IMR-90 (cell line): Measurements from ENCODE around the gene TMEM184B. TPM values are rescaled to one million over a fixed set of nuclear protein-coding genes. Genes with fewer than 3 reads are reported as not detected.

Source experiments
- ATAC-seq: fragments of 200-7000 bp; cut with Tn5 transposase; 2 replicates; pipeline ENCODE4 v1.9.1; 2020; ENCODE audit warnings: low read depth, mild to moderate bottlenecking, moderate library complexity
- BruUV-seq: library from RNA; stranded (reverse); fragments of 400-500 nt; replicated peaks from 2 replicates; lab custom pipeline; 2021; lab: Mats Ljungman, UMichigan
- CTCF ChIA-PET: fragments of 300-600 bp; formaldehyde crosslinking; extraction: SDS; loops from one replicate; lab custom pipeline; 2021; ENCODE audit warnings: antibody characterized with exemption; lab: Yijun Ruan, JAX
- POLR2A ChIA-PET: fragments of 300-600 bp; sonication (Branson Sonifier 250); formaldehyde crosslinking; loops from one replicate; lab custom pipeline; 2022; ENCODE audit warnings: antibody characterized with exemption; ENCODE audit not compliant: unreplicated experiment; lab: Charles Lee
- DNase-seq: peaks from one replicate; pipeline ENCODE4 v3.0.0; 2013
- H2AFZ ChIP-seq: replicated peaks from 2 replicates; pipeline ENCODE3; 2013; ENCODE audit warnings: low read length, mild to moderate bottlenecking; ENCODE audit not compliant: poor library complexity
- H2AK5ac ChIP-seq: 2 replicates; pipeline ENCODE4 v1.6.1; 2013; ENCODE audit warnings: low read depth, low read length, inconsistent platforms
- H2AK9ac ChIP-seq: replicated peaks from 2 replicates; pipeline ENCODE3; 2013; ENCODE audit warnings: mild to moderate bottlenecking, low read depth, low read length, moderate library complexity; ENCODE audit not compliant: poor library complexity
- H2BK120ac ChIP-seq: 2 replicates; pipeline ENCODE4 v1.6.1; 2013; ENCODE audit warnings: low read depth, low read length, inconsistent platforms
- H2BK15ac ChIP-seq: 3 replicates; pipeline ENCODE4 v1.6.1; 2013; ENCODE audit warnings: low read depth, low read length, inconsistent platforms
- H2BK20ac ChIP-seq: 2 replicates; pipeline ENCODE4 v1.6.1; 2013; ENCODE audit warnings: low read depth, mild to moderate bottlenecking, inconsistent platforms, low read length, moderate library complexity
- H2BK5ac ChIP-seq: 2 replicates; pipeline ENCODE4 v1.6.1; 2013; ENCODE audit warnings: mild to moderate bottlenecking, low read depth, low read length, inconsistent platforms; ENCODE audit not compliant: poor library complexity, severe bottlenecking
- H3K14ac ChIP-seq: replicated peaks from 2 replicates; pipeline ENCODE4 v1.6.1; 2013; ENCODE audit warnings: low read depth, low read length, inconsistent platforms
- H3K18ac ChIP-seq: 2 replicates; pipeline ENCODE4 v1.6.1; 2013; ENCODE audit warnings: low read depth, low read length, control low read depth
- H3K23ac ChIP-seq: 2 replicates; pipeline ENCODE4 v1.6.1; 2013; ENCODE audit warnings: low read depth, low read length, inconsistent platforms
- H3K27ac ChIP-seq: 2 replicates; pipeline ENCODE4 v1.5.1; 2013; ENCODE audit warnings: mild to moderate bottlenecking, control low read depth, low read length; ENCODE audit not compliant: insufficient read depth
- H3K27me3 ChIP-seq: 2 replicates; pipeline ENCODE4 v1.6.1; 2013; ENCODE audit warnings: low read length; ENCODE audit not compliant: control insufficient read depth, insufficient read depth
- H3K36me3 ChIP-seq: 2 replicates; pipeline ENCODE4 v1.6.1; 2013; ENCODE audit warnings: low read length, mixed read lengths; ENCODE audit not compliant: control insufficient read depth, insufficient read depth
- H3K4ac ChIP-seq: 2 replicates; pipeline ENCODE4 v1.6.1; 2013; ENCODE audit warnings: low read depth, low read length, inconsistent platforms
- H3K4me1 ChIP-seq: 2 replicates; pipeline ENCODE4 v1.6.1; 2013; ENCODE audit warnings: low read length, mixed read lengths; ENCODE audit not compliant: control insufficient read depth, insufficient read depth
- H3K4me2 ChIP-seq: 2 replicates; pipeline ENCODE4 v1.6.1; 2013; ENCODE audit warnings: low read depth, mild to moderate bottlenecking, control low read depth, low read length, moderate library complexity
- H3K4me3 ChIP-seq: 2 replicates; pipeline ENCODE4 v1.5.1; 2013; ENCODE audit warnings: low read depth, mild to moderate bottlenecking, control low read depth, low read length, moderate library complexity; ENCODE audit not compliant: insufficient read depth
- H3K56ac ChIP-seq: 2 replicates; pipeline ENCODE4 v1.6.1; 2013; ENCODE audit warnings: low read length, inconsistent platforms; ENCODE audit not compliant: insufficient read depth; ENCODE audit errors: extremely low read depth
- H3K79me1 ChIP-seq, 2 experiments: 2 replicates each; pipeline ENCODE4 v1.6.1; 2013; ENCODE audit warnings: low read length in 2 of 2, inconsistent platforms in 1 of 2, low read depth in 1 of 2
- H3K9ac ChIP-seq: 2 replicates; pipeline ENCODE4 v1.6.1; 2013; ENCODE audit warnings: low read depth, low read length, control low read depth
- H3K9me1 ChIP-seq: 2 replicates; pipeline ENCODE4 v1.6.1; 2013; ENCODE audit warnings: low read length, inconsistent platforms; ENCODE audit not compliant: insufficient read depth
- H3K9me3 ChIP-seq: 2 replicates; pipeline ENCODE4 v1.6.1; 2013; ENCODE audit warnings: low read length; ENCODE audit not compliant: control insufficient read depth, insufficient read depth
- H4K20me1 ChIP-seq: 2 replicates; pipeline ENCODE4 v1.6.1; 2013; ENCODE audit warnings: low read length, inconsistent platforms; ENCODE audit not compliant: insufficient read depth
- H4K5ac ChIP-seq: 2 replicates; pipeline ENCODE4 v1.6.1; 2013; ENCODE audit warnings: mild to moderate bottlenecking, low read depth, low read length, control low read depth
- H4K8ac ChIP-seq, 2 experiments: 2 replicates each; pipeline ENCODE4 v1.6.1; 2013; ENCODE audit warnings: low read depth in 2 of 2, low read length in 2 of 2, control low read depth in 1 of 2, inconsistent platforms in 1 of 2
- H4K91ac ChIP-seq: 2 replicates; pipeline ENCODE4 v1.6.1; 2013; ENCODE audit warnings: low read depth, low read length, inconsistent platforms; ENCODE audit not compliant: insufficient read depth
- CHD1 ChIP-seq: IDR thresholded peaks from 2 replicates; pipeline ENCODE4 v1.6.1; 2012; ENCODE audit warnings: low read depth, low read length, improper control_type of control experiment
- CTCF ChIP-seq: conservative IDR thresholded peaks from 2 replicates; pipeline ENCODE4 v1.5.1; 2012; ENCODE audit warnings: mild to moderate bottlenecking, low read depth, low read length, improper control_type of control experiment
- MAFK ChIP-seq: IDR thresholded peaks from 2 replicates; pipeline ENCODE4 v1.6.1; 2012; ENCODE audit warnings: low read depth, low read length, improper control_type of control experiment
- POLR2A ChIP-seq: IDR thresholded peaks from 2 replicates; pipeline ENCODE4 v1.6.1; 2012; ENCODE audit warnings: mild to moderate bottlenecking, low read depth, low read length
- RCOR1 ChIP-seq: IDR thresholded peaks from 2 replicates; pipeline ENCODE4 v1.6.1; 2012; ENCODE audit warnings: mild to moderate bottlenecking, low read length, improper control_type of control experiment; ENCODE audit not compliant: insufficient replicate concordance
- WGBS, 2 experiments: methylation state at CpG; one replicate each; pipeline versions ENCODE4 v1.1.5 to v1.1.7; 2013; ENCODE audit warnings: missing lambda C conversion rate in 2 of 2; ENCODE audit not compliant: insufficient read length in 1 of 2; ENCODE audit errors: extremely low coverage in 2 of 2; 5-methylcytosine and 5-hydroxymethylcytosine counted together
- dilution Hi-C: fragments of 300-500 bp; cut with HindIII; formaldehyde crosslinking; loops from one replicate; pipeline ENCODE4 v1.14.3; 2018; ENCODE audit warnings: low sequenced_read_pairs; ENCODE audit not compliant: unreplicated experiment
- in situ Hi-C: fragments of 300-500 bp; cut with MboI; formaldehyde crosslinking; loops from 3 replicates; pipeline ENCODE4 v1.14.3; 2019; ENCODE audit warnings: low sequenced_read_pairs, inconsistent platforms, mixed read lengths
- intact Hi-C: fragments of 100-400 bp; cut with micrococcal nuclease; formaldehyde crosslinking; loops from 2 replicates; pipeline ENCODE4 v1.10.0; 2022
- polyA plus RNA-seq, 3 experiments: library from polyadenylated mRNA; depleted of rRNA; stranded (reverse); fragments of >200 nt; gene quantifications; 2 replicates each; pipeline ENCODE4 v1.2.3, GENCODE V29; 2012; ENCODE audit warnings: low replicate concordance in 1 of 3
- total RNA-seq: library from RNA; depleted of rRNA; stranded (reverse); fragments of >200 nt; gene quantifications from 2 replicates; pipeline ENCODE4 v1.2.3, GENCODE V29; 2012
- TF ChIP-seq, protein P1 (sequence below): fragments of 150-350 bp; IDR thresholded peaks from 2 replicates; pipeline ENCODE4 v1.6.1; 2016; ENCODE audit warnings: low read depth, mild to moderate bottlenecking, low read length, moderate library complexity, borderline replicate concordance

The TMEM184B gene
- total and polyA plus RNA-seq, 2 of the 4 experiments (the other 2 are of a cell fraction): 9.1 to 81.1 TPM

DNA sequence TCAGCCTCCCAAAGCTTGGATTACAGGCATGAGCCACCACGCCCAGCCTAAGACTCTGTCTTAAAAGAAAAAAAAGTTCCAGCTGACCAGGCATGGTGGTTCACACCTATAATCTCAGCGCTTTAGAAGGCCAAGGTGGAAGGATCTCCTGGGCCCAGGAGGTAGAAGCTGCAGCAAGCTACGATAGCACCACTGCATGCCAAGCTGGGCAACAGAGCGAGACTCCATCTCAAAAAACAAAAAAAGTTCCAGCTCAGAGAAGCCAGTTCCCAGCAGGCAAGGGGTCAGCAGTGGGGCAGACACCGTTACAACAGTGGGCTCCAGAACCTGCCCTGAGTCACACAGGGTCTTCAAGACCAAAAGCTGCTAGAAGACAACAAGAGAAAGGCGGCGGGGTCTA lies 3.3 kb downstream of the TMEM184B start:
- Histone ChIP-seq H3K79me1 (peaks cover 15 to 88% of the 10 kb centered on the region in 2 experiments; a peak in 3 of 4 replicates), H3K4ac (no peak overlapping the region), H4K20me1 (peaks cover 81% of the 10 kb centered on the region), H3K36me3 (peaks cover 3% of the 10 kb centered on the region; the same call in 1 of the 2 replicates), H2BK15ac (no peak overlapping the region), H3K27ac (no peak overlapping the region), H2BK20ac (no peak overlapping the region), H3K9me1 (peaks cover 42% of the 10 kb centered on the region), H3K4me3 (no peak overlapping the region), H2AK9ac (no peak overlapping the region), H3K23ac (no peak overlapping the region), H3K4me2 (no peak overlapping the region), H3K9ac (no peak overlapping the region), H4K91ac (no peak overlapping the region), H2BK5ac (no peak overlapping the region), H4K8ac (no peak overlapping the region), H2AK5ac (no peak overlapping the region), H3K4me1 (peaks cover 27% of the 10 kb centered on the region), H3K56ac (no peak overlapping the region), H2BK120ac (no peak overlapping the region), H3K9me3 (no peaks in the 10 kb centered on the region), H3K27me3 (no peaks in the 10 kb centered on the region), H2AFZ (no peak overlapping the region), H3K14ac (no peak overlapping the region), H4K5ac (no peak overlapping the region), H3K18ac (no peak overlapping the region)
- TF ChIP-seq MAFK: no peak
- no peak for TF ChIP-seq CHD1
- TF ChIP-seq CTCF: no peak
- no peak for TF ChIP-seq RCOR1
- TF ChIP-seq, protein P1, sequence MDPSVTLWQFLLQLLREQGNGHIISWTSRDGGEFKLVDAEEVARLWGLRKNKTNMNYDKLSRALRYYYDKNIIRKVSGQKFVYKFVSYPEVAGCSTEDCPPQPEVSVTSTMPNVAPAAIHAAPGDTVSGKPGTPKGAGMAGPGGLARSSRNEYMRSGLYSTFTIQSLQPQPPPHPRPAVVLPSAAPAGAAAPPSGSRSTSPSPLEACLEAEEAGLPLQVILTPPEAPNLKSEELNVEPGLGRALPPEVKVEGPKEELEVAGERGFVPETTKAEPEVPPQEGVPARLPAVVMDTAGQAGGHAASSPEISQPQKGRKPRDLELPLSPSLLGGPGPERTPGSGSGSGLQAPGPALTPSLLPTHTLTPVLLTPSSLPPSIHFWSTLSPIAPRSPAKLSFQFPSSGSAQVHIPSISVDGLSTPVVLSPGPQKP: no peak
- no peak for TF ChIP-seq POLR2A
- DNase-seq: no peak
- no peak for ATAC-seq
- in situ Hi-C loops (no loop called here), intact Hi-C loops (no loop called here), dilution Hi-C loops (no loop called here)
- ChIA-PET POLR2A (interaction anchor here (0.5 kb wide), 1 partner anchor 1206 kb away, joined by 11 read pairs; no protein-coding TSS in a partner anchor), CTCF (no interaction called here)
- 100% methylated on average over 5 of the region's 7 CpGs; no CpG with 5 or more reads in 1 of the 2 experiments for WGBS, 2 experiments
- no TSS peak for BruUV-seq
